Iris pigment epithelial cell (primary cell): Measurements from ENCODE around the gene JAG2.

ENCODE experiments used
- DNase-seq: peaks from one replicate; pipeline ENCODE4 v3.0.0-alpha.2; 2011; ENCODE audit warnings: low read depth

JAG2 gene

GRCh38 chr14:105203701-105204100 is 35.1 kb upstream of the JAG2 start:
- DNase-seq, result no peak

- peak; percentile 54 for DNase-seq
These were observed 34.5 kb upstream of the JAG2 start for GRCh38 chr14:105203057-105203531.

GRCh38 chr14:105201925-105202513 is 33.4 kb upstream of the JAG2 start:
- no peak for DNase-seq

- DNase-seq, result no peak
These were observed 32.8 kb upstream of the JAG2 start for GRCh38 chr14:105201156-105201924.

- no peak for DNase-seq
These were observed 32.1 kb upstream of the JAG2 start for GRCh38 chr14:105200641-105201040.

GRCh38 chr14:105200074-105200473 is 31.5 kb upstream of the JAG2 start:
- DNase-seq, result no peak

- peak; percentile 71 for DNase-seq
These were observed 30.5 kb upstream of the JAG2 start for GRCh38 chr14:105199093-105199492.

- no peak for DNase-seq
These were observed 30.0 kb upstream of the JAG2 start for GRCh38 chr14:105198588-105198987.

- DNase-seq, result peak; percentile 45
These were observed 28.6 kb upstream of the JAG2 start for GRCh38 chr14:105197211-105197641.

GRCh38 chr14:105196265-105196960 is 27.8 kb upstream of the JAG2 start:
- no peak for DNase-seq

GRCh38 chr14:105195522-105196264 is 27.1 kb upstream of the JAG2 start:
- peak; percentile 17 for DNase-seq

GRCh38 chr14:105195051-105195450 is 26.5 kb upstream of the JAG2 start:
- no peak for DNase-seq

GRCh38 chr14:105193916-105194782 is 25.6 kb upstream of the JAG2 start:
- no peak for DNase-seq

- peak; percentile 43 for DNase-seq
These were observed 24.5 kb upstream of the JAG2 start for GRCh38 chr14:105192866-105193731.

- no peak for DNase-seq
These were observed 19.5 kb upstream of the JAG2 start for GRCh38 chr14:105187935-105188524.

- DNase-seq, result no peak
These were observed 18.5 kb upstream of the JAG2 start for GRCh38 chr14:105187116-105187515.

- no peak for DNase-seq
These were observed 17.4 kb upstream of the JAG2 start for GRCh38 chr14:105185973-105186372.

GRCh38 chr14:105185001-105185400 is 16.4 kb upstream of the JAG2 start:
- no peak for DNase-seq

- no peak for DNase-seq
These were observed 15.9 kb upstream of the JAG2 start for GRCh38 chr14:105184461-105184860.
